HepG2 (cell line): ENCODE measurements around the gene RBM47. TPM values are rescaled to one million over a fixed set of nuclear protein-coding genes. Genes with fewer than 3 reads are reported as not detected.

Experiments used
- DPF2 ChIP-seq: sonication (generic); formaldehyde crosslinking; IDR thresholded peaks from 2 replicates; pipeline ENCODE4 v1.4.0; 2020; ENCODE audit warnings: mild to moderate bottlenecking, low read depth, missing genetic modification reagents, borderline replicate concordance
- EEA1 ChIP-seq: sonication (generic); formaldehyde crosslinking; IDR thresholded peaks from 2 replicates; pipeline ENCODE4 v1.5.1; 2020; ENCODE audit warnings: mild to moderate bottlenecking, missing genetic modification reagents, borderline replicate concordance
- GATAD2A ChIP-seq: IDR thresholded peaks from 2 replicates; pipeline ENCODE4 v1.6.1; 2016
- IRX3 ChIP-seq: sonication (generic); formaldehyde crosslinking; IDR thresholded peaks from 2 replicates; pipeline ENCODE4 v1.8.1; 2023; ENCODE audit warnings: mild to moderate bottlenecking, low read depth, missing genetic modification reagents, borderline replicate concordance
- KDM2A ChIP-seq: sonication (generic); formaldehyde crosslinking; IDR thresholded peaks from 2 replicates; pipeline ENCODE4 v1.4.0; 2020; ENCODE audit warnings: low read depth, missing genetic modification reagents, borderline replicate concordance
- MED13 ChIP-seq: sonication (generic); formaldehyde crosslinking; IDR thresholded peaks from 2 replicates; pipeline ENCODE4 v1.5.0; 2020; ENCODE audit warnings: missing genetic modification reagents
- MEIS2 ChIP-seq: sonication (generic); formaldehyde crosslinking; IDR thresholded peaks from 2 replicates; pipeline ENCODE4 v1.9.0; 2021; ENCODE audit warnings: mild to moderate bottlenecking, missing genetic modification reagents
- NCOR1 ChIP-seq: fragments of 200-600 bp; sonication (generic); IDR thresholded peaks from 2 replicates; pipeline ENCODE4 v1.7.0; 2017; ENCODE audit warnings: antibody characterized with exemption, low read length, borderline replicate concordance
- NR2F6 ChIP-seq, 2 experiments: IDR thresholded peaks; 2 replicates each; pipeline ENCODE4 v1.6.1; 2016; ENCODE audit warnings: antibody characterized with exemption in 1 of 2, mild to moderate bottlenecking in 1 of 2
- PCBP1 ChIP-seq: fragments of 200-400 bp; formaldehyde crosslinking; IDR thresholded peaks from 2 replicates; pipeline ENCODE4 v1.6.1; 2017; ENCODE audit warnings: mild to moderate bottlenecking, low read depth, low read length, borderline replicate concordance
- REPIN1 ChIP-seq: sonication (generic); formaldehyde crosslinking; IDR thresholded peaks from 2 replicates; pipeline ENCODE4 v1.8.0; 2022; ENCODE audit warnings: missing genetic modification reagents, low read depth, mild to moderate bottlenecking, borderline replicate concordance
- RFX3 ChIP-seq: IDR thresholded peaks from 2 replicates; pipeline ENCODE4 v1.6.1; 2016; ENCODE audit warnings: missing biosample characterization, missing genetic modification reagents
- SMYD3 ChIP-seq: sonication (generic); formaldehyde crosslinking; IDR thresholded peaks from 2 replicates; pipeline ENCODE4 v1.8.1; 2023; ENCODE audit warnings: mild to moderate bottlenecking, missing genetic modification reagents
- TAF1 ChIP-seq: sonication (generic); formaldehyde crosslinking; IDR thresholded peaks from 2 replicates; pipeline ENCODE4 v1.4.0; 2020; ENCODE audit warnings: missing genetic modification reagents
- ZMYM4 ChIP-seq: sonication (generic); formaldehyde crosslinking; IDR thresholded peaks from 2 replicates; pipeline ENCODE4 v1.8.1; 2023; ENCODE audit warnings: mild to moderate bottlenecking, missing genetic modification reagents
- ZNF264 ChIP-seq: sonication (generic); formaldehyde crosslinking; IDR thresholded peaks from 2 replicates; pipeline ENCODE4 v1.4.0; 2020; ENCODE audit warnings: missing genetic modification reagents
- ZNF329 ChIP-seq: sonication (generic); formaldehyde crosslinking; IDR thresholded peaks from 2 replicates; pipeline ENCODE4 v1.9.0; 2021; ENCODE audit warnings: low read depth, mild to moderate bottlenecking, missing genetic modification reagents
- ZNF335 ChIP-seq: sonication (generic); formaldehyde crosslinking; IDR thresholded peaks from 2 replicates; pipeline ENCODE4 v1.4.0; 2020; ENCODE audit warnings: missing genetic modification reagents
- ZNF569 ChIP-seq: sonication (generic); formaldehyde crosslinking; IDR thresholded peaks from 2 replicates; pipeline ENCODE4 v1.5.0; 2020; ENCODE audit warnings: mild to moderate bottlenecking, missing genetic modification reagents, moderate library complexity, borderline replicate concordance
- ZNF792 ChIP-seq: IDR thresholded peaks from 2 replicates; pipeline ENCODE4 v1.6.1; 2016
- polyA plus RNA-seq, 8 experiments: library from polyadenylated mRNA; depleted of rRNA in 3 of 8; stranded (reverse) in 7 of 8; unstranded in 1 of 8; fragments of >200 nt; fragmentation: Illumina TruSeq in 4 of 8; extraction: Trizol in 4 of 8; gene quantifications; 2 replicates each; pipeline versions ENCODE4 v1.2.1 to v1.2.3, GENCODE V29; 2011 to 2016; ENCODE audit warnings: low read depth in 4 of 8, missing spikeins in 1 of 8, mixed read lengths in 1 of 8; ENCODE audit not compliant: insufficient read depth in 1 of 8
- total RNA-seq, 5 experiments: library from RNA; depleted of rRNA; stranded (reverse); fragments of >200 nt; fragmentation: Illumina TruSeq; extraction: Trizol; gene quantifications; 2 replicates each; pipeline ENCODE4 v1.2.3, GENCODE V29; 2016; ENCODE audit warnings: low read depth in 1 of 5
- TF ChIP-seq, protein P1 (sequence below): sonication (generic); formaldehyde crosslinking; IDR thresholded peaks from 2 replicates; pipeline ENCODE4 v1.9.0; 2021; ENCODE audit warnings: missing genetic modification reagents, borderline replicate concordance
- TF ChIP-seq, protein P2 (sequence below): sonication (generic); formaldehyde crosslinking; IDR thresholded peaks from 2 replicates; pipeline ENCODE4 v1.8.0; 2022; ENCODE audit warnings: mild to moderate bottlenecking, missing genetic modification reagents, moderate library complexity
- TF ChIP-seq, protein P3 (sequence below): sonication (generic); formaldehyde crosslinking; IDR thresholded peaks from 2 replicates; pipeline ENCODE4 v1.8.0; 2022; ENCODE audit warnings: missing genetic modification reagents, mild to moderate bottlenecking, moderate library complexity, borderline replicate concordance
- TF ChIP-seq, protein P4 (sequence below): sonication (generic); formaldehyde crosslinking; IDR thresholded peaks from 2 replicates; pipeline ENCODE4 v1.5.0; 2020; ENCODE audit warnings: missing genetic modification reagents

The RBM47 gene
- total and polyA plus RNA-seq, 2 of the 13 experiments (the other 11 are each of a cell fraction or from before 2014, with no cell fraction given) = 1.2 to 2.5 TPM

DNA sequence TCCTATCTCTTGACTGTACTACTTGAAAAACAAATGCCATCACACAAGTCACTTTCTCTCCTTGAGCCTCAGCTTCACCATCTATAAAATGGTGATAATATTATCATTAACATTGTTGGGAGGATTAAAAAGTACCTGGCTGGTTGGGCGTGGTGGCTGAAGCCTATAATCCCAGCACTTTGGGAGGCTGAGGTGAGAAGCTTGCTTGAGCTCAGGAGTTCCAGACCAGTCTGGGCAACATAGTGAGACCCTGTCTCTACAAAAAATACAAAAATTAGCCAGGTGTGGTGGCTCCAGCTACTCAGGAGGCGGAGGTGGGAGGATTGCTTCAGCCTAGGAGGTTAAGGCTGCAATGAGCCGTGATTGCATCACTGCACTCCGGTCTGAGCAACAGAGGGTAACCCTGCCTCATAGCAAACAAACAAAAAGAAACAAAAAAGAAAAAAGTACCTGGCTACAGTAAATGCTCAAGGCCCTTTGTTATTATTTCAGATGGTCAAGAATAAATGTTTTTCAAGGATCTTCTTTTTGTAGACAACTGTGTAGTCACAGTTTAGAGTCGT is 174.2 kb downstream of the RBM47 start (continued):
- TF ChIP-seq, protein P1, sequence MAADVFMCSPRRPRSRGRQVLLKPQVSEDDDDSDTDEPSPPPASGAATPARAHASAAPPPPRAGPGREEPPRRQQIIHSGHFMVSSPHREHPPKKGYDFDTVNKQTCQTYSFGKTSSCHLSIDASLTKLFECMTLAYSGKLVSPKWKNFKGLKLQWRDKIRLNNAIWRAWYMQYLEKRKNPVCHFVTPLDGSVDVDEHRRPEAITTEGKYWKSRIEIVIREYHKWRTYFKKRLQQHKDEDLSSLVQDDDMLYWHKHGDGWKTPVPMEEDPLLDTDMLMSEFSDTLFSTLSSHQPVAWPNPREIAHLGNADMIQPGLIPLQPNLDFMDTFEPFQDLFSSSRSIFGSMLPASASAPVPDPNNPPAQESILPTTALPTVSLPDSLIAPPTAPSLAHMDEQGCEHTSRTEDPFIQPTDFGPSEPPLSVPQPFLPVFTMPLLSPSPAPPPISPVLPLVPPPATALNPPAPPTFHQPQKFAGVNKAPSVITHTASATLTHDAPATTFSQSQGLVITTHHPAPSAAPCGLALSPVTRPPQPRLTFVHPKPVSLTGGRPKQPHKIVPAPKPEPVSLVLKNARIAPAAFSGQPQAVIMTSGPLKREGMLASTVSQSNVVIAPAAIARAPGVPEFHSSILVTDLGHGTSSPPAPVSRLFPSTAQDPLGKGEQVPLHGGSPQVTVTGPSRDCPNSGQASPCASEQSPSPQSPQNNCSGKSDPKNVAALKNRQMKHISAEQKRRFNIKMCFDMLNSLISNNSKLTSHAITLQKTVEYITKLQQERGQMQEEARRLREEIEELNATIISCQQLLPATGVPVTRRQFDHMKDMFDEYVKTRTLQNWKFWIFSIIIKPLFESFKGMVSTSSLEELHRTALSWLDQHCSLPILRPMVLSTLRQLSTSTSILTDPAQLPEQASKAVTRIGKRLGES (CRISPR knock-in tag) = no peak
- TF ChIP-seq, protein P2, sequence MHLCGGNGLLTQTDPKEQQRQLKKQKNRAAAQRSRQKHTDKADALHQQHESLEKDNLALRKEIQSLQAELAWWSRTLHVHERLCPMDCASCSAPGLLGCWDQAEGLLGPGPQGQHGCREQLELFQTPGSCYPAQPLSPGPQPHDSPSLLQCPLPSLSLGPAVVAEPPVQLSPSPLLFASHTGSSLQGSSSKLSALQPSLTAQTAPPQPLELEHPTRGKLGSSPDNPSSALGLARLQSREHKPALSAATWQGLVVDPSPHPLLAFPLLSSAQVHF = no peak
- TF ChIP-seq NR2F6 (IDR thresholded peaks at IDR 0.05) = no peak
- 0 out of 2 replicates have a peak, but pooled peaks have one; percentile 31 for TF ChIP-seq NR2F6 (CRISPR knock-in tag; IDR thresholded peaks at IDR 0.05)
- TF ChIP-seq ZNF792 (CRISPR knock-in tag) = 0 out of 2 replicates have a peak, but pooled peaks have one; percentile 25
- TF ChIP-seq, protein P3, sequence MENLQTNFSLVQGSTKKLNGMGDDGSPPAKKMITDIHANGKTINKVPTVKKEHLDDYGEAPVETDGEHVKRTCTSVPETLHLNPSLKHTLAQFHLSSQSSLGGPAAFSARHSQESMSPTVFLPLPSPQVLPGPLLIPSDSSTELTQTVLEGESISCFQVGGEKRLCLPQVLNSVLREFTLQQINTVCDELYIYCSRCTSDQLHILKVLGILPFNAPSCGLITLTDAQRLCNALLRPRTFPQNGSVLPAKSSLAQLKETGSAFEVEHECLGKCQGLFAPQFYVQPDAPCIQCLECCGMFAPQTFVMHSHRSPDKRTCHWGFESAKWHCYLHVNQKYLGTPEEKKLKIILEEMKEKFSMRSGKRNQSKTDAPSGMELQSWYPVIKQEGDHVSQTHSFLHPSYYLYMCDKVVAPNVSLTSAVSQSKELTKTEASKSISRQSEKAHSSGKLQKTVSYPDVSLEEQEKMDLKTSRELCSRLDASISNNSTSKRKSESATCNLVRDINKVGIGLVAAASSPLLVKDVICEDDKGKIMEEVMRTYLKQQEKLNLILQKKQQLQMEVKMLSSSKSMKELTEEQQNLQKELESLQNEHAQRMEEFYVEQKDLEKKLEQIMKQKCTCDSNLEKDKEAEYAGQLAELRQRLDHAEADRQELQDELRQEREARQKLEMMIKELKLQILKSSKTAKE (CRISPR knock-in tag) = no peak
- no peak for TF ChIP-seq IRX3 (CRISPR knock-in tag)
- peak; percentile 17; the same call in 1 of the 2 replicates for TF ChIP-seq DPF2 (CRISPR knock-in tag)
- no peak for TF ChIP-seq PCBP1
- TF ChIP-seq RFX3 (CRISPR knock-in tag) = no peak; the same call in 1 of the 2 replicates
- TF ChIP-seq ZNF329 (CRISPR knock-in tag) = no peak
- no peak for TF ChIP-seq EEA1 (CRISPR knock-in tag)
- no peak for TF ChIP-seq MEIS2 (CRISPR knock-in tag)
- no peak for TF ChIP-seq MED13 (CRISPR knock-in tag)
- 0 out of 2 replicates have a peak, but pooled peaks have one; percentile 28 for TF ChIP-seq KDM2A
- no peak for TF ChIP-seq ZNF264
- TF ChIP-seq ZMYM4 (CRISPR knock-in tag) = peak; percentile 35; the same call in 1 of the 2 replicates
- no peak for TF ChIP-seq REPIN1 (CRISPR knock-in tag)
- no peak for TF ChIP-seq SMYD3
- TF ChIP-seq ZNF569 = no peak
- no peak for TF ChIP-seq TAF1
- TF ChIP-seq, protein P4, sequence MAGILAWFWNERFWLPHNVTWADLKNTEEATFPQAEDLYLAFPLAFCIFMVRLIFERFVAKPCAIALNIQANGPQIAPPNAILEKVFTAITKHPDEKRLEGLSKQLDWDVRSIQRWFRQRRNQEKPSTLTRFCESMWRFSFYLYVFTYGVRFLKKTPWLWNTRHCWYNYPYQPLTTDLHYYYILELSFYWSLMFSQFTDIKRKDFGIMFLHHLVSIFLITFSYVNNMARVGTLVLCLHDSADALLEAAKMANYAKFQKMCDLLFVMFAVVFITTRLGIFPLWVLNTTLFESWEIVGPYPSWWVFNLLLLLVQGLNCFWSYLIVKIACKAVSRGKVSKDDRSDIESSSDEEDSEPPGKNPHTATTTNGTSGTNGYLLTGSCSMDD (CRISPR knock-in tag) = no peak
- no peak for TF ChIP-seq ZNF335
- peak; percentile 84 for TF ChIP-seq GATAD2A (CRISPR knock-in tag)
- TF ChIP-seq NCOR1 = no peak
